HepG2 (cell line): Measurements from ENCODE around the gene BDP1. TPM values are rescaled to one million over a fixed set of nuclear protein-coding genes. Genes with fewer than 3 reads are reported as not detected.

Experiments used
- AKAP8 ChIP-seq: sonication (generic); formaldehyde crosslinking; IDR thresholded peaks from 2 replicates; pipeline ENCODE4 v1.5.1; 2020; ENCODE audit warnings: mild to moderate bottlenecking, missing genetic modification reagents
- CBX2 ChIP-seq, 2 experiments: fragments of 200-600 bp in 1 of 2; sonication (generic); formaldehyde crosslinking in 1 of 2; IDR thresholded peaks; 2 replicates each; pipeline versions ENCODE4 v1.7.0 to v1.8.1; 2018 to 2022; ENCODE audit warnings: low read depth in 2 of 2, low read length in 1 of 2, mild to moderate bottlenecking in 1 of 2, missing genetic modification reagents in 1 of 2
- ESRRA ChIP-seq: sonication (generic); formaldehyde crosslinking; IDR thresholded peaks from 2 replicates; pipeline ENCODE4 v1.5.1; 2020; ENCODE audit warnings: mild to moderate bottlenecking, low read depth, missing genetic modification reagents
- HNRNPLL ChIP-seq: fragments of 200-400 bp; formaldehyde crosslinking; IDR thresholded peaks from 2 replicates; pipeline ENCODE4 v1.6.1; 2017; ENCODE audit warnings: mild to moderate bottlenecking, low read depth, low read length; ENCODE audit not compliant: poor library complexity, severe bottlenecking
- MTF2 ChIP-seq: sonication (generic); formaldehyde crosslinking; IDR thresholded peaks from 2 replicates; pipeline ENCODE4 v1.5.0; 2020; ENCODE audit warnings: missing genetic modification reagents, borderline replicate concordance
- MYNN ChIP-seq: sonication (generic); formaldehyde crosslinking; IDR thresholded peaks from 2 replicates; pipeline ENCODE4 v1.4.0; 2020; ENCODE audit warnings: mild to moderate bottlenecking, low read depth, missing genetic modification reagents
- NCOA2 ChIP-seq: sonication (generic); formaldehyde crosslinking; IDR thresholded peaks from 2 replicates; pipeline ENCODE4 v1.8.0; 2022; ENCODE audit warnings: inconsistent platforms
- PREB ChIP-seq: sonication (generic); formaldehyde crosslinking; IDR thresholded peaks from 2 replicates; pipeline ENCODE4 v1.4.0; 2020; ENCODE audit warnings: missing genetic modification reagents
- RARG ChIP-seq: sonication (generic); formaldehyde crosslinking; IDR thresholded peaks from 2 replicates; pipeline ENCODE4 v1.4.0; 2020; ENCODE audit warnings: low read depth, mild to moderate bottlenecking, missing genetic modification reagents
- SNAPC2 ChIP-seq: sonication (generic); formaldehyde crosslinking; IDR thresholded peaks from 2 replicates; pipeline ENCODE4 v1.8.1; 2022; ENCODE audit warnings: mild to moderate bottlenecking, missing genetic modification reagents
- SRSF4 ChIP-seq: fragments of 200-400 bp; formaldehyde crosslinking; IDR thresholded peaks from one replicate; pipeline ENCODE4 v1.6.1; 2018; ENCODE audit warnings: mild to moderate bottlenecking, low read depth, low read length, moderate library complexity; ENCODE audit not compliant: poor library complexity, severe bottlenecking
- TEAD2 ChIP-seq: sonication (generic); formaldehyde crosslinking; IDR thresholded peaks from 2 replicates; pipeline ENCODE4 v1.9.0; 2021; ENCODE audit warnings: missing genetic modification reagents
- THAP11 ChIP-seq: IDR thresholded peaks from 2 replicates; pipeline ENCODE4 v1.6.1; 2016; ENCODE audit warnings: missing biosample characterization, missing genetic modification reagents
- TSC22D2 ChIP-seq: sonication (generic); formaldehyde crosslinking; IDR thresholded peaks from 2 replicates; pipeline ENCODE4 v1.5.1; 2020; ENCODE audit warnings: missing genetic modification reagents, mild to moderate bottlenecking, borderline replicate concordance
- ZBTB37 ChIP-seq: sonication (generic); formaldehyde crosslinking; IDR thresholded peaks from 2 replicates; pipeline ENCODE4 v1.4.0; 2020; ENCODE audit warnings: mild to moderate bottlenecking, missing genetic modification reagents
- ZBTB39 ChIP-seq: sonication (generic); formaldehyde crosslinking; IDR thresholded peaks from 2 replicates; pipeline ENCODE4 v1.5.0; 2020; ENCODE audit warnings: missing genetic modification reagents
- ZNF121 ChIP-seq: sonication (generic); formaldehyde crosslinking; IDR thresholded peaks from 2 replicates; pipeline ENCODE4 v1.5.0; 2020; ENCODE audit warnings: mild to moderate bottlenecking, missing genetic modification reagents
- ZNF253 ChIP-seq: sonication (generic); formaldehyde crosslinking; IDR thresholded peaks from 2 replicates; pipeline ENCODE4 v1.8.0; 2022; ENCODE audit warnings: mild to moderate bottlenecking, missing genetic modification reagents, borderline replicate concordance
- ZNF3 ChIP-seq: IDR thresholded peaks from 2 replicates; pipeline ENCODE4 v1.7.0; 2017; ENCODE audit warnings: inconsistent platforms
- ZNF343 ChIP-seq: sonication (generic); formaldehyde crosslinking; IDR thresholded peaks from 2 replicates; pipeline ENCODE4 v1.4.0; 2020; ENCODE audit warnings: mild to moderate bottlenecking, missing genetic modification reagents
- ZNF383 ChIP-seq: sonication (generic); formaldehyde crosslinking; IDR thresholded peaks from 2 replicates; pipeline ENCODE4 v1.4.0; 2020; ENCODE audit warnings: missing genetic modification reagents, mild to moderate bottlenecking, borderline replicate concordance
- ZNF441 ChIP-seq: sonication (generic); formaldehyde crosslinking; IDR thresholded peaks from 2 replicates; pipeline ENCODE4 v1.7.0; 2021; ENCODE audit warnings: missing genetic modification reagents, borderline replicate concordance
- ZNF549 ChIP-seq: sonication (generic); formaldehyde crosslinking; IDR thresholded peaks from 2 replicates; pipeline ENCODE4 v1.5.0; 2020; ENCODE audit warnings: missing genetic modification reagents
- ZNF564 ChIP-seq: sonication (generic); formaldehyde crosslinking; IDR thresholded peaks from 2 replicates; pipeline ENCODE4 v1.8.1; 2023; ENCODE audit warnings: mild to moderate bottlenecking, missing genetic modification reagents
- ZNF572 ChIP-seq: sonication (generic); formaldehyde crosslinking; IDR thresholded peaks from 2 replicates; pipeline ENCODE4 v1.5.1; 2020; ENCODE audit warnings: mild to moderate bottlenecking, missing genetic modification reagents
- ZNF777 ChIP-seq: sonication (generic); formaldehyde crosslinking; IDR thresholded peaks from 2 replicates; pipeline ENCODE4 v1.4.0; 2020; ENCODE audit warnings: missing genetic modification reagents
- polyA plus RNA-seq, 8 experiments: library from polyadenylated mRNA; depleted of rRNA in 3 of 8; stranded (reverse) in 7 of 8; unstranded in 1 of 8; fragments of >200 nt; fragmentation: Illumina TruSeq in 4 of 8; extraction: Trizol in 4 of 8; gene quantifications; 2 replicates each; pipeline versions ENCODE4 v1.2.1 to v1.2.3, GENCODE V29; 2011 to 2016; ENCODE audit warnings: low read depth in 4 of 8, missing spikeins in 1 of 8, mixed read lengths in 1 of 8; ENCODE audit not compliant: insufficient read depth in 1 of 8
- total RNA-seq, 5 experiments: library from RNA; depleted of rRNA; stranded (reverse); fragments of >200 nt; fragmentation: Illumina TruSeq; extraction: Trizol; gene quantifications; 2 replicates each; pipeline ENCODE4 v1.2.3, GENCODE V29; 2016; ENCODE audit warnings: low read depth in 1 of 5

Gene BDP1
- total and polyA plus RNA-seq, 2 of the 13 experiments (the other 11 are each of a cell fraction or from before 2014, with no cell fraction given) = 10.2 to 22.4 TPM

GRCh38 chr5:71586941-71587765 is 131.7 kb downstream of the BDP1 start, which contains the start of gene MCCC2 (continued):
- TF ChIP-seq ZBTB39 (no peak), ZNF549 (no peak), MYNN (CRISPR knock-in tag) (no peak), NCOA2 (peak; percentile 55; the same call in 1 of the 2 replicates), ZNF121 (CRISPR knock-in tag) (no peak), TEAD2 (no peak), ZNF3 (CRISPR knock-in tag) (no peak), SRSF4 (no peak), TSC22D2 (CRISPR knock-in tag) (no peak), ZNF572 (CRISPR knock-in tag) (no peak), ZNF441 (CRISPR knock-in tag) (no peak), THAP11 (peak; percentile 77), ZNF343 (peak; percentile 75; the same call in 1 of the 2 replicates), ZNF383 (CRISPR knock-in tag) (0 out of 2 replicates have a peak, but pooled peaks have one; percentile 66), HNRNPLL (peak; percentile 70), AKAP8 (CRISPR knock-in tag) (no peak), ZNF564 (CRISPR knock-in tag) (peak; percentile 87; the same call in 1 of the 2 replicates), PREB (CRISPR knock-in tag) (no peak), MTF2 (CRISPR knock-in tag) (no peak), ZNF253 (peak; percentile 73), RARG (CRISPR knock-in tag) (0 out of 2 replicates have a peak, but pooled peaks have one; percentile 79), ESRRA (CRISPR knock-in tag) (peak; percentile 72; the same call in 1 of the 2 replicates), SNAPC2 (CRISPR knock-in tag) (no peak; the same call in 1 of the 2 replicates), CBX2 (IDR thresholded peaks at IDR 0.05; ENCODE audit: low read depth, low read length) (no peak), CBX2 (CRISPR knock-in tag; IDR thresholded peaks at IDR 0.05; ENCODE audit: low read depth) (no peak), ZNF777 (CRISPR knock-in tag) (no peak), ZBTB37 (no peak)
